Vagina (tissue), 2 donors: ENCODE results near the gene ARHGAP40. TPM values are rescaled to one million over a fixed set of nuclear protein-coding genes. Genes with fewer than 3 reads are reported as not detected.

Experiments used
- DNase-seq, 2 donors: peaks; one replicate each; pipeline ENCODE4 v3.0.0-alpha.2; 2017; ENCODE audit errors: extremely low spot score in 2 of 2
- H3K27ac ChIP-seq: fragments of 200-600 bp; sonication (generic); one replicate; pipeline ENCODE4 v1.5.1; 2019
- H3K27me3 ChIP-seq: fragments of 200-600 bp; sonication (generic); one replicate; pipeline ENCODE4 v1.5.1; 2019
- H3K36me3 ChIP-seq, 2 donors: fragments of 200-600 bp; sonication (generic); one replicate each; pipeline ENCODE4 v1.5.1; 2017 to 2019
- H3K4me1 ChIP-seq: fragments of 200-600 bp; sonication (generic); one replicate; pipeline ENCODE4 v1.5.1; 2019
- H3K4me3 ChIP-seq, 2 donors: fragments of 200-600 bp; sonication (generic); 1 replicate in 1 of 2; 2 replicates in 1 of 2; pipeline ENCODE4 v1.5.1; 2016 to 2019
- H3K9me3 ChIP-seq: fragments of 200-600 bp; sonication (generic); one replicate; pipeline ENCODE4 v1.5.1; 2019
- CTCF ChIP-seq, 3 experiments: fragments of 450-650 bp in 2 of 3; fragments of 200-600 bp in 1 of 3; sonication (generic) in 1 of 3; IDR thresholded peaks; one replicate each; pipeline ENCODE4 v1.5.1; 2017 to 2019; ENCODE audit warnings: antibody characterized with exemption in 3 of 3, mild to moderate bottlenecking in 2 of 3, moderate library complexity in 2 of 3
- POLR2A ChIP-seq, 2 donors: fragments of 450-650 bp; IDR thresholded peaks; one replicate each; pipeline ENCODE4 v1.6.1; 2017; ENCODE audit warnings: antibody characterized with exemption in 2 of 2, mild to moderate bottlenecking in 2 of 2, moderate library complexity in 2 of 2
- POLR2AphosphoS5 ChIP-seq, 2 donors: sonication (generic); formaldehyde crosslinking; IDR thresholded peaks; one replicate each; pipeline ENCODE4 v1.9.0; 2017; ENCODE audit warnings: antibody characterized with exemption in 2 of 2, mild to moderate bottlenecking in 2 of 2, low read depth in 1 of 2; ENCODE audit not compliant: insufficient read depth in 1 of 2
- intact Hi-C: fragments of 100-400 bp; cut with DNase I; formaldehyde crosslinking; loops from one replicate; pipeline ENCODE4 v1.15.1; 2023
- total RNA-seq: library from RNA; depleted of rRNA; stranded (reverse); fragments of >200 nt; gene quantifications from one replicate; pipeline ENCODE4 v1.2.3, GENCODE V29; 2016

Gene ARHGAP40
- total RNA-seq, 1 donor from 2014 or later, result 21.9 TPM

GRCh38 chr20:38673261-38673660 lies 71.7 kb downstream of the ARHGAP40 start:
- no peak for DNase-seq
- no peak overlapping the region for H3K27ac ChIP-seq
- no peaks in the 10 kb centered on the region for H3K27me3 ChIP-seq
- peaks cover 12% of the 10 kb centered on the region for H3K4me1 ChIP-seq
- H3K9me3 ChIP-seq, result no peaks in the 10 kb centered on the region
- no peak overlapping the region for H3K4me3 ChIP-seq
- no peaks in the 10 kb centered on the region for H3K36me3 ChIP-seq
- intact Hi-C loops, result no loop called here
- no peak for TF ChIP-seq CTCF (IDR thresholded peaks at IDR 0.05)
- no peak for TF ChIP-seq POLR2A (IDR thresholded peaks at IDR 0.05)
- no peak for TF ChIP-seq POLR2AphosphoS5 (IDR thresholded peaks at IDR 0.05; ENCODE audit: insufficient read depth in 1 of 2, low read depth in 1 of 2)

- Histone ChIP-seq H3K4me3 (peak overlapping the region; percentile 33 to 35), H3K4me1 (peaks cover 12% of the 10 kb centered on the region), H3K36me3 (no peaks in the 10 kb centered on the region), H3K9me3 (no peaks in the 10 kb centered on the region), H3K27me3 (no peaks in the 10 kb centered on the region), H3K27ac (no peak overlapping the region)
- no peak for TF ChIP-seq CTCF (IDR thresholded peaks at IDR 0.05)
- no peak for TF ChIP-seq POLR2AphosphoS5 (IDR thresholded peaks at IDR 0.05; ENCODE audit: insufficient read depth in 1 of 2, low read depth in 1 of 2)
- no peak for TF ChIP-seq POLR2A (IDR thresholded peaks at IDR 0.05)
- intact Hi-C loops, result no loop called here
- no peak for DNase-seq
These were observed 72.1 kb downstream of the ARHGAP40 start for GRCh38 chr20:38673725-38674091.

- intact Hi-C loops, result no loop called here
- no peaks in the 10 kb centered on the region for H3K27me3 ChIP-seq
- no peaks in the 10 kb centered on the region for H3K9me3 ChIP-seq
- no peak for TF ChIP-seq CTCF (IDR thresholded peaks at IDR 0.05)
- peaks cover 12% of the 10 kb centered on the region for H3K4me1 ChIP-seq
- peak overlapping the region; percentile 33 to 35 for H3K4me3 ChIP-seq
- DNase-seq, result no peak
- no peak overlapping the region for H3K27ac ChIP-seq
- H3K36me3 ChIP-seq, result no peaks in the 10 kb centered on the region
These were observed 72.6 kb downstream of the ARHGAP40 start for GRCh38 chr20:38674092-38674764.

- Histone ChIP-seq H3K4me3 (peak overlapping the region in 1 of 2 donors; percentile 35), H3K36me3 (no peaks in the 10 kb centered on the region), H3K27me3 (no peaks in the 10 kb centered on the region), H3K4me1 (peaks cover 12% of the 10 kb centered on the region), H3K9me3 (no peaks in the 10 kb centered on the region), H3K27ac (no peak overlapping the region)
- intact Hi-C loops, result no loop called here
- no peak for DNase-seq
- no peak for TF ChIP-seq POLR2AphosphoS5 (IDR thresholded peaks at IDR 0.05; ENCODE audit: insufficient read depth in 1 of 2, low read depth in 1 of 2)
- TF ChIP-seq POLR2A (IDR thresholded peaks at IDR 0.05), result no peak
- no peak for TF ChIP-seq CTCF (IDR thresholded peaks at IDR 0.05)
These were observed 73.1 kb downstream of the ARHGAP40 start for GRCh38 chr20:38674765-38675133.

GRCh38 chr20:38676576-38676975 lies 75.0 kb downstream of the ARHGAP40 start:
- H3K4me1 ChIP-seq, result peaks cover 12% of the 10 kb centered on the region
- no peak overlapping the region for H3K4me3 ChIP-seq
- no peak for TF ChIP-seq CTCF (IDR thresholded peaks at IDR 0.05)
- no peak for TF ChIP-seq POLR2AphosphoS5 (IDR thresholded peaks at IDR 0.05; ENCODE audit: insufficient read depth in 1 of 2, low read depth in 1 of 2)
- TF ChIP-seq POLR2A (IDR thresholded peaks at IDR 0.05), result no peak
- no peaks in the 10 kb centered on the region for H3K9me3 ChIP-seq
- no peak overlapping the region for H3K27ac ChIP-seq
- intact Hi-C loops, result no loop called here
- no peaks in the 10 kb centered on the region for H3K36me3 ChIP-seq
- DNase-seq, result no peak
- no peaks in the 10 kb centered on the region for H3K27me3 ChIP-seq
